CD4-positive, alpha-beta T cell (primary cell): Measurements from ENCODE around the gene SNX8. TPM values are rescaled to one million over a fixed set of nuclear protein-coding genes. Genes with fewer than 3 reads are reported as not detected.

Source experiments
- ATAC-seq: fragments of 200-7000 bp; cut with Tn5 transposase; one replicate; pipeline ENCODE4 v1.10.0; 2022; ENCODE audit warnings: mild to moderate bottlenecking; ENCODE audit not compliant: poor library complexity
- CTCF ChIA-PET: fragments of 350-600 bp; sonication (Branson Sonifier 250); formaldehyde crosslinking; loops from one replicate; lab custom pipeline; 2021; ENCODE audit warnings: antibody characterized with exemption, inconsistent platforms; lab: Charles Lee
- POLR2A ChIA-PET: fragments of 350-600 bp; sonication (Branson Sonifier 250); formaldehyde crosslinking; loops from one replicate; lab custom pipeline; 2021; ENCODE audit warnings: antibody characterized with exemption, inconsistent platforms; lab: Charles Lee
- DNase-seq, 14 experiments: peaks; one replicate each; pipeline ENCODE4 v3.0.0-alpha.2; 2013 to 2020; ENCODE audit warnings: mixed read lengths in 2 of 14
- H3K27ac ChIP-seq, 2 donors: one replicate each; pipeline versions ENCODE4 v1.5.1 to v1.7.0; 2013; ENCODE audit warnings: low read length in 2 of 2, low read depth in 1 of 2, mild to moderate bottlenecking in 1 of 2
- H3K27me3 ChIP-seq, 2 experiments: 1 replicate in 1 of 2; 2 replicates in 1 of 2; pipeline versions ENCODE4 v1.6.1 to v1.7.0; 2013; ENCODE audit warnings: low read length in 2 of 2, control low read depth in 1 of 2, mild to moderate bottlenecking in 1 of 2, moderate library complexity in 1 of 2; ENCODE audit not compliant: insufficient read depth in 2 of 2, control insufficient read depth in 1 of 2
- H3K36me3 ChIP-seq: one replicate; pipeline ENCODE4 v1.6.1; 2013; ENCODE audit warnings: low read length, control low read depth; ENCODE audit not compliant: insufficient read depth
- H3K4me1 ChIP-seq: one replicate; pipeline ENCODE4 v1.6.1; 2013; ENCODE audit warnings: low read length, control low read depth; ENCODE audit not compliant: insufficient read depth
- H3K4me3 ChIP-seq: one replicate; pipeline ENCODE4 v1.5.1; 2013; ENCODE audit warnings: mild to moderate bottlenecking, low read length, moderate library complexity
- H3K9me3 ChIP-seq, 2 experiments: 1 replicate in 1 of 2; 2 replicates in 1 of 2; pipeline versions ENCODE4 v1.6.1 to v1.7.0; 2013; ENCODE audit warnings: low read length in 2 of 2, mild to moderate bottlenecking in 2 of 2, control low read depth in 1 of 2, moderate library complexity in 1 of 2; ENCODE audit not compliant: control insufficient read depth in 1 of 2, insufficient read depth in 1 of 2
- H3K27ac Mint-ChIP-seq: one replicate; pipeline ENCODE4 v1.8.0; 2020; ENCODE audit warnings: mixed read lengths
- H3K27me3 Mint-ChIP-seq: one replicate; pipeline ENCODE4 v1.8.0; 2021; ENCODE audit warnings: mixed read lengths
- H3K36me3 Mint-ChIP-seq: one replicate; pipeline ENCODE4 v1.8.0; 2021; ENCODE audit warnings: low read depth, mixed read lengths
- H3K4me1 Mint-ChIP-seq: one replicate; pipeline ENCODE4 v1.8.0; 2021; ENCODE audit warnings: low read depth, mixed read lengths
- H3K4me3 Mint-ChIP-seq: one replicate; pipeline ENCODE4 v1.8.0; 2020; ENCODE audit warnings: mild to moderate bottlenecking, mixed read lengths
- H3K9me3 Mint-ChIP-seq: one replicate; pipeline ENCODE4 v1.8.0; 2020; ENCODE audit warnings: mixed read lengths
- intact Hi-C, 2 experiments: fragments of 100-400 bp; cut with DNase I in 1 of 2; cut with micrococcal nuclease in 1 of 2; formaldehyde crosslinking; loops; one replicate each; pipeline versions ENCODE4 v1.15.1 to v1.9.0; 2023 to 2025; cut with DNase I, micrococcal nuclease
- total RNA-seq, 174 experiments: library from RNA in 2 of 174; stranded (reverse) in 2 of 174; gene quantifications; one replicate each; pipeline ENCODE4 v1.2.3 and lab custom pipeline; 2021 to 2026
- TF ChIP-seq, protein P1 (sequence below): fragments of 200-600 bp; IDR thresholded peaks from one replicate; pipeline ENCODE4 v1.8.0; 2022; ENCODE audit warnings: antibody characterized with exemption, mild to moderate bottlenecking

SNX8 gene
- total RNA-seq, 2 experiments from 2014 or later: 4.2 to 4.5 TPM

DNA sequence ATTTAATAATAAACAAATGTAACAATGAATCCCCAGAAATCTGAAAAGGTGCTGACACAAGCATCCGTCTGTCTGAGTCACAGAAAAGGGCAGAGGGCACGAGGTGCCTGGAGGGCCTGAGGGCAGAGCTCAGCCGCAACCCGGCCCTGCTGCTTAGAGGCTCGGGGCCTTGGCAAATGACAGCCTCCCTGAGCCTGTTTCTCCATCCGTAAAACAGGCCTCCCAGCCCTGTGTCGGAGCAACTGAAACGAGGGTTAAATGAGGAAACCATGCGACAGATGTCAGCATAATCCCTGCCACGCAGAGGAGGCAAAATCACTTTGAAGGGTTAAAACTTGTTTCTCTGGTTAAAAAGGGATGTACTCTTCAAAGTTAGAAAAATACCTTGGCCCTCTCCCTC is 47.3 kb downstream of the SNX8 start:
- Histone ChIP-seq H3K27ac (no peak overlapping the region), H3K9me3 (no peaks in the 10 kb centered on the region), H3K4me3 (no peak overlapping the region), H3K4me1 (peaks cover 2% of the 10 kb centered on the region), H3K27me3 (no peaks in the 10 kb centered on the region), H3K36me3 (peaks cover 5% of the 10 kb centered on the region)
- Mint-ChIP-seq H3K4me1 (peaks cover 1% of the 10 kb centered on the region), H3K27ac (no peak overlapping the region), H3K27me3 (no peaks in the 10 kb centered on the region), H3K36me3 (peaks cover 12% of the 10 kb centered on the region), H3K4me3 (no peak overlapping the region), H3K9me3 (no peaks in the 10 kb centered on the region)
- ATAC-seq (no peak), DNase-seq (no peak)
- TF ChIP-seq, protein P1, sequence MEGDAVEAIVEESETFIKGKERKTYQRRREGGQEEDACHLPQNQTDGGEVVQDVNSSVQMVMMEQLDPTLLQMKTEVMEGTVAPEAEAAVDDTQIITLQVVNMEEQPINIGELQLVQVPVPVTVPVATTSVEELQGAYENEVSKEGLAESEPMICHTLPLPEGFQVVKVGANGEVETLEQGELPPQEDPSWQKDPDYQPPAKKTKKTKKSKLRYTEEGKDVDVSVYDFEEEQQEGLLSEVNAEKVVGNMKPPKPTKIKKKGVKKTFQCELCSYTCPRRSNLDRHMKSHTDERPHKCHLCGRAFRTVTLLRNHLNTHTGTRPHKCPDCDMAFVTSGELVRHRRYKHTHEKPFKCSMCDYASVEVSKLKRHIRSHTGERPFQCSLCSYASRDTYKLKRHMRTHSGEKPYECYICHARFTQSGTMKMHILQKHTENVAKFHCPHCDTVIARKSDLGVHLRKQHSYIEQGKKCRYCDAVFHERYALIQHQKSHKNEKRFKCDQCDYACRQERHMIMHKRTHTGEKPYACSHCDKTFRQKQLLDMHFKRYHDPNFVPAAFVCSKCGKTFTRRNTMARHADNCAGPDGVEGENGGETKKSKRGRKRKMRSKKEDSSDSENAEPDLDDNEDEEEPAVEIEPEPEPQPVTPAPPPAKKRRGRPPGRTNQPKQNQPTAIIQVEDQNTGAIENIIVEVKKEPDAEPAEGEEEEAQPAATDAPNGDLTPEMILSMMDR: no peak
- intact Hi-C loops: no loop called here
- ChIA-PET POLR2A (no interaction called here), CTCF (no interaction called here)

DNA sequence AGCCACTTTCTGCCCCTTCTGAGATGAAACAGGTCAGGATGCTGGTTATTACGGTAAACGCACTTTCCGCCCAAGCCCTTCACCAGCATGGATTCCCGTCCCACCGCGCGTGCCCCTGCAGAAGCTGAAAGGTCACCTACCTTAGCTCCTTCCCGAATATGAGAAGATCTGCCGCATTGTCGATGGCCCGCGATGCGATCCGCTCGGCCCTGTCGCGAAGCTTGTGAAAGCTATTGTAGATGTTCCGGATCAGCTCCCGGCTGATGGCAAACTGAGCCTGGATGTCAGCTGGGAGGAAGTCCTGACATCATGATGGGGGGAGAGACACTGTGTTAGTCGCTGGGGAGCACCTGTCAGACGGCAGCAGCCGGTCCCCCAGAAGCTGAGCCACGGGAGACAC is 50.1 kb downstream of the SNX8 start:
- Histone ChIP-seq H3K4me1 (peaks cover 12% of the 10 kb centered on the region), H3K4me3 (no peak overlapping the region), H3K27ac (no peak overlapping the region), H3K36me3 (no peaks in the 10 kb centered on the region), H3K27me3 (no peaks in the 10 kb centered on the region), H3K9me3 (no peaks in the 10 kb centered on the region)
- no peaks in the 10 kb centered on the region for H3K9me3 Mint-ChIP-seq
- intact Hi-C loops: no loop called here
- DNase-seq: no peak
- CTCF ChIA-PET: no interaction called here
- no peak overlapping the region for H3K27ac Mint-ChIP-seq
- POLR2A ChIA-PET: no interaction called here
- no peak overlapping the region for H3K4me3 Mint-ChIP-seq
- ATAC-seq: no peak
- no peaks in the 10 kb centered on the region for H3K27me3 Mint-ChIP-seq
- peaks cover 8% of the 10 kb centered on the region for H3K4me1 Mint-ChIP-seq
- peaks cover 1% of the 10 kb centered on the region for H3K36me3 Mint-ChIP-seq
- TF ChIP-seq, protein P1: no peak

DNA sequence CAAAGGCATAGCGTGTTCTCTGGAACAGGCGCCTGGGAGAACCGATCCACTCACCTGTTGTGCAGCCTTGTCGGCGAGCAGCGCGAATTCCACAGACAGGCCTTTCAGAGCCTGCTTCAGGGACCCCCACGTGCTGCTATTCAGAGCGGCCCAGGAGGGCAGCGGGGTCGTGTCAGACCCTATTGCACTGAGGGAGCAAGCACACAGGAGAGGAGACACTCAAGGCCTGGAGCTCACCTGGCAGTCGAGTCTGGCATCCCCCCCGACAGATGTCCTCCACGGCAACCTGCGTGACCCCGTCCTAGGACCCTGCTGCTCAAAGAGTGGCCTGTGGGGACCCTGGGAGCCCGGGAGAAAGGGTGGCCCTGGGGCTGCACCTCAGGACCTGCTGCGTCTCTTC is 51.1 kb downstream of the SNX8 start:
- Histone ChIP-seq H3K36me3 (no peaks in the 10 kb centered on the region), H3K27me3 (no peaks in the 10 kb centered on the region), H3K27ac (no peak overlapping the region), H3K4me3 (no peak overlapping the region), H3K9me3 (no peaks in the 10 kb centered on the region), H3K4me1 (peaks cover 12% of the 10 kb centered on the region)
- Mint-ChIP-seq H3K27ac (no peak overlapping the region), H3K4me1 (peaks cover 8% of the 10 kb centered on the region), H3K36me3 (no peaks in the 10 kb centered on the region), H3K4me3 (no peak overlapping the region), H3K9me3 (no peaks in the 10 kb centered on the region), H3K27me3 (no peaks in the 10 kb centered on the region)
- DNase-seq (no peak), ATAC-seq (no peak)
- intact Hi-C loops: no loop called here
- TF ChIP-seq, protein P1: no peak
- ChIA-PET CTCF (no interaction called here), POLR2A (interaction anchor here (0.6 kb wide), 1 partner anchor 28 kb away, joined by 3 read pairs; no protein-coding TSS in a partner anchor)
